ENCODE measurements around the gene BAX. TPM values are rescaled to one million over a fixed set of nuclear protein-coding genes. Genes with fewer than 3 reads are reported as not detected.

The BAX gene
- total RNA-seq, 2 experiments from 2014 or later = 191 TPM

DNA sequence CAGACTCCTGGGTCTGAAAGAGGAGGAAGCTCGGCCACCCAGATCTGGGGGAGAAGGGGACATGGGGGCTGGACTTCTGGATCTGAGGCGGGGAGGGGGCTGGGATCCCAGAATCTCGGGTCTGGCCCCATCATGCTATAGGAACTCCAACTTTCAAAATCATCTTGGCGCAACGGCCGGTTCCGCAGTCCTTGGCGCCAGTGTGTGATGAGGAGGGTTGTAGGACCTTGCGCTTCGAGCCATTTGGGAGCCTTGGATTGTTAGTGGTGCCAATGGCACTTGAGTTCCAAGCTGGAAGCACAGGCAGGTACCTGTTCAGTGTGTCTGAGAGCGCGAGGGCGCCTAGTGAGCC is 39.3 kb downstream of the BAX start:
- H3K36me3 Mint-ChIP-seq = peaks cover 22% of the 10 kb centered on the region
- no peaks in the 10 kb centered on the region for H3K27me3 Mint-ChIP-seq
- peak overlapping the region; percentile 96 for H3K27ac Mint-ChIP-seq
- H3K4me3 Mint-ChIP-seq = peak overlapping the region; percentile 100
- H3K9me3 Mint-ChIP-seq = no peaks in the 10 kb centered on the region
- peaks cover 22% of the 10 kb centered on the region for H3K4me1 Mint-ChIP-seq
- no peak for DNase-seq

- DNase-seq = peak; percentile 43
- Mint-ChIP-seq H3K9me3 (no peaks in the 10 kb centered on the region), H3K4me3 (no peak overlapping the region), H3K27me3 (no peaks in the 10 kb centered on the region), H3K4me1 (peaks cover 11% of the 10 kb centered on the region), H3K36me3 (peaks cover 29% of the 10 kb centered on the region), H3K27ac (no peak overlapping the region)
Measured at GRCh38 chr19:48997972-48998371, 43.3 kb downstream of the BAX start.

DNA sequence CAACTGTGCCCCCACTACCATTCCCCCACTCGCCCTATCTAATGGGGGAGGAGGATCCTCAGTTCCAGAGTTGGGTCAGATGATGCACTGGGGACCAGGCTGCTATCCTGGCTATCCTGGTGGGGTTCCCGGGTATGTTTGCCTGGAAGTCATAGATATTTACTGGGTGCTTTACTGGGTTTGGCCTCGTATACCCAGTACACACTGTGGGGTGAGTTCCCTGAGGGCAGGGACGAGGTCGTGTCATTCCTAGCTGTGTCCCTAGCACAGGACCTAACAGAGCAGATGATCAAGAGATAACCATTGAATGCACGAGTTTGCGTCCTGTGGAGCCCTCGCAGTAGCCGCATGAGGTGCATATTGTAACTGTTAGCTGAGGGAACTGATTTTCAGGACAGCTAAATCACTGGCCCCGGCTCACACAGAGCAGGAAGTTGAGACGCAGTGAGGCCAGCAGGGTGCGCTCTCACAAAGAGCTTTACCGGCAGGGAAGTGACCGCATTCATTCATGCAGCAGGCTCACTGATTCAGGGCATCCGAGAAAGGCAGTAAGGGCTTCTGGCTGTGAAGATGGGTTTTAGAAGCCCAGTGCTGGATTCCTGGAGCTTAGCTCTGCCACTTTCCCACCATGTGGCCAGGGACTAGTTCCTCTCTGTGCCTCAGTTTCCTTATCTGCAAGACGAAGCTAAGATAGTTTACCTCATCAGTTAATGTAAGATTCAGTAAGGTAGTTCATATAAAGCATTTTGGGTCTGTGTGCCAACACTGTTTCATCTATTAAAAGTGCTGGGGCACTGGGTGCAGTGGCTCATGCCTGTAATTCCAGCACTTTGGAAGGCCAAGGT is 45.0 kb downstream of the BAX start:
- no peaks in the 10 kb centered on the region for H3K27me3 Mint-ChIP-seq
- DNase-seq = peak; percentile 61
- H3K4me3 Mint-ChIP-seq = no peak overlapping the region
- no peak overlapping the region for H3K27ac Mint-ChIP-seq
- H3K9me3 Mint-ChIP-seq = no peaks in the 10 kb centered on the region
- H3K36me3 Mint-ChIP-seq = peaks cover 31% of the 10 kb centered on the region
- H3K4me1 Mint-ChIP-seq = peaks cover 6% of the 10 kb centered on the region

DNA sequence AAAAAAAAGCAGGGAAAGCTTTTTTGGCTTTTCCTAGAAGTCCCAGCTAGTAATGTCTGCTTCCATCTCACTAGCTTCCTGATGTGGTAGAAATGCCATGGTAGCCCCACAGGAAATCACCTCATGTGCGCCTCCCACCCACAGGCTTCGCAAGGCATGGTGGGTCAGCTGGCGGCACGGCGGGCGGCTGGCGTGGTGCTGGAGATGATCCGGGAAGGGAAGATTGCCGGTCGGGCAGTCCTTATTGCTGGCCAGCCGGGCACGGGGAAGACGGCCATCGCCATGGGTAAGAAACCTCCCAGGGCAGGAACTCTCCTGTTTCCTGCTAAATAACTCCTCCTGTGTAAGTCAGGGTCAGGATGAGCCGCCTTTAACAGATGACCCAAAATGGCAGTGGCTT is 49.5 kb downstream of the BAX start:
- Mint-ChIP-seq H3K9me3 (no peaks in the 10 kb centered on the region), H3K4me3 (no peak overlapping the region), H3K36me3 (peaks cover 28% of the 10 kb centered on the region), H3K4me1 (no peaks in the 10 kb centered on the region), H3K27me3 (no peaks in the 10 kb centered on the region), H3K27ac (no peak overlapping the region)
- no peak for DNase-seq

DNA sequence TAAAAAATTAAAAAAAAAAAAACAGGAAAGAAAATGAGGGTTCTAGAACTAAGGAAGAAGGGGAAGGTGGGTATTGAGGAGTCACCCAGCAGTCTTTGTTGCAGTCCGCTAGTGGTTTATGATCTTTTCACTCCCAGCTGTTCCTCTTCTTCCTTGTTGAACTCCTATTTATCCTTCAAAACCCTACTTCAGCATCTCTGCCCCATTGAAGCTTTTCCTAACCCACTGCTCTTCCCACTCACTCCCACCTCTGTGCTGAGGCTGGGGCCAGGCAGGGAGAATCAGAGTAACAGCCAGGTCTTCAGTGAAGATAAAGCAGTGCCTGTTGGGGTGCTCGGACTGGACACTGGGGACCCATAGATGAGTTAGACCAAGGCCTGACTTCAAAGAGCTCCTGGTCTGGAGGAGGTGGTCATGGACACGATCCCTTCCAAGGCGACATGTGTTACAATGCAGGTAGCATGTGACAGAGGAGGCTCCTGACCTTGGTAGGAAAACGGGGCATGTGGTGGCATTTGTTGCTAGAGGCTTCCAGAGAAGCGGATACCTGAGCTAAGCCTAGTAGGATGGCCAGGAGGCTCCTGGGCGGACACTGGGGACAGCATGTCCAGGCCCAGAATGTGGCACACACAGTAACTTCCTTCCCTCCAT is 50.4 kb downstream of the BAX start:
- Mint-ChIP-seq H3K4me3 (no peak overlapping the region), H3K27me3 (no peaks in the 10 kb centered on the region), H3K4me1 (no peaks in the 10 kb centered on the region), H3K36me3 (peaks cover 22% of the 10 kb centered on the region), H3K27ac (no peak overlapping the region), H3K9me3 (no peaks in the 10 kb centered on the region)
- no peak for DNase-seq

- Mint-ChIP-seq H3K4me1 (no peaks in the 10 kb centered on the region), H3K27ac (no peak overlapping the region), H3K27me3 (no peaks in the 10 kb centered on the region), H3K9me3 (no peaks in the 10 kb centered on the region), H3K4me3 (no peak overlapping the region), H3K36me3 (peaks cover 20% of the 10 kb centered on the region)
- DNase-seq = no peak
Measured at GRCh38 chr19:49006905-49007304, 52.2 kb downstream of the BAX start.

DNA sequence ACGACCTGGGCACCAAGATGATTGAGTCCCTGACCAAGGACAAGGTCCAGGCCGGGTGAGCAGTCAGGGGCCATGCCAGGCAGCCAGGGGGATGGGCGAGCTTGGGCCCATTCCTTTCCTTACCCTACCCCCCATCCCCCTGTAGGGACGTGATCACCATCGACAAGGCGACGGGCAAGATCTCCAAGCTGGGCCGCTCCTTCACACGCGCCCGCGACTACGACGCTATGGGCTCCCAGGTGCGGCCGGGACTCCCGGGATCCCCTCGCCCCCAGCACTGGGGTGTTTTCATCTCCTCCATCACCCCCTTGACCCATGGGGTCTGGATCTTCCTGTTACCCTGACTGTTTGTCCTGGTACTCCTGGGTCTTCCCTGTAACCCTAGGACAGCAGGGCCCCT is 55.2 kb downstream of the BAX start:
- H3K4me3 Mint-ChIP-seq = no peak overlapping the region
- H3K4me1 Mint-ChIP-seq = no peaks in the 10 kb centered on the region
- peaks cover 13% of the 10 kb centered on the region for H3K36me3 Mint-ChIP-seq
- H3K9me3 Mint-ChIP-seq = no peaks in the 10 kb centered on the region
- H3K27me3 Mint-ChIP-seq = no peaks in the 10 kb centered on the region
- DNase-seq = no peak
- no peak overlapping the region for H3K27ac Mint-ChIP-seq

GRCh38 chr19:49010453-49010852 is 55.8 kb downstream of the BAX start:
- H3K36me3 Mint-ChIP-seq = peaks cover 13% of the 10 kb centered on the region
- no peaks in the 10 kb centered on the region for H3K9me3 Mint-ChIP-seq
- H3K27me3 Mint-ChIP-seq = no peaks in the 10 kb centered on the region
- H3K4me3 Mint-ChIP-seq = no peak overlapping the region
- no peak overlapping the region for H3K27ac Mint-ChIP-seq
- H3K4me1 Mint-ChIP-seq = no peaks in the 10 kb centered on the region
- DNase-seq = no peak

GRCh38 chr19:49011194-49011593 is 56.5 kb downstream of the BAX start:
- no peak for DNase-seq
- Mint-ChIP-seq H3K4me3 (no peak overlapping the region), H3K36me3 (peaks cover 12% of the 10 kb centered on the region), H3K9me3 (no peaks in the 10 kb centered on the region), H3K27me3 (no peaks in the 10 kb centered on the region), H3K27ac (no peak overlapping the region), H3K4me1 (no peaks in the 10 kb centered on the region)

Other genes with a start within 250 kb of the BAX start
- under 1 TPM; 0.41 to 0.46 TPM for gene MAMSTR, start 235.2 kb upstream of the BAX start, total RNA-seq
- gene RASIP1, start 214.3 kb upstream of the BAX start, total RNA-seq = under 1 TPM; 0.40 to 0.49 TPM
- gene IZUMO1, start 208.0 kb upstream of the BAX start, total RNA-seq = not detected
- gene FUT1, start 202.2 kb upstream of the BAX start, total RNA-seq = under 1 TPM; 0.06 to 0.12 TPM
- not detected for gene FGF21, start 199.4 kb upstream of the BAX start, total RNA-seq
- 10 to 100 TPM; 62.6 to 63.6 TPM for gene BCAT2, start 143.8 kb upstream of the BAX start, total RNA-seq
- gene HSD17B14, start 118.4 kb upstream of the BAX start, total RNA-seq = under 1 TPM; 0.35 to 0.66 TPM
- 1 to 10 TPM; 5.8 to 7.6 TPM for gene PLEKHA4, start 86.3 kb upstream of the BAX start, total RNA-seq
- 10 to 100 TPM; 60.8 to 65.4 TPM for gene PPP1R15A, start 82.5 kb upstream of the BAX start, total RNA-seq
- under 1 TPM; 0.12 to 0.16 TPM for gene TULP2, start 56.1 kb upstream of the BAX start, total RNA-seq
- 10 to 100 TPM; 90.6 to 91.7 TPM for gene NUCB1, start 54.6 kb upstream of the BAX start, total RNA-seq
- 1 to 10 TPM in 1 of 2 experiments, under 1 TPM in 1; 0.74 to 1.1 TPM for gene DHDH, start 21.2 kb upstream of the BAX start, total RNA-seq
- gene FTL, start 10.4 kb downstream of the BAX start, total RNA-seq = 1,000 to 10,000 TPM; 1,137 to 1,177 TPM
- gene GYS1, start 38.4 kb downstream of the BAX start, total RNA-seq = 10 to 100 TPM; 48.9 to 57.6 TPM
- gene RUVBL2, start 39.0 kb downstream of the BAX start, total RNA-seq = 100 to 1,000 TPM; 187 to 189 TPM
- gene LHB, start 62.2 kb downstream of the BAX start, total RNA-seq = not detected
- not detected for gene CGB3, start 69.5 kb downstream of the BAX start, total RNA-seq
- not detected for gene CGB2, start 77.0 kb downstream of the BAX start, total RNA-seq
- gene CGB1, start 82.0 kb downstream of the BAX start, total RNA-seq = not detected
- not detected for gene CGB5, start 89.0 kb downstream of the BAX start, total RNA-seq
- not detected for gene CGB8, start 94.2 kb downstream of the BAX start, total RNA-seq
- not detected for gene CGB7, start 102.9 kb downstream of the BAX start, total RNA-seq
- gene NTF4, start 109.9 kb downstream of the BAX start, total RNA-seq = not detected
- not detected for gene KCNA7, start 117.8 kb downstream of the BAX start, total RNA-seq
- 100 to 1,000 TPM; 205 to 230 TPM for gene SNRNP70, start 130.6 kb downstream of the BAX start, total RNA-seq
- gene LIN7B, start 159.5 kb downstream of the BAX start, total RNA-seq = 1 to 10 TPM; 2.2 to 2.5 TPM
- gene C19orf73, start 164.3 kb downstream of the BAX start, total RNA-seq = 1 to 10 TPM; 1.0 to 1.3 TPM
- 1 to 10 TPM; 3.2 to 4.3 TPM for gene PPFIA3, start 164.7 kb downstream of the BAX start, total RNA-seq
- not detected for gene HRC, start 200.5 kb downstream of the BAX start, total RNA-seq
- gene TRPM4, start 202.9 kb downstream of the BAX start, total RNA-seq = not detected